AG04450 (cell line): ENCODE results near the gene COL5A2. TPM values are rescaled to one million over a fixed set of nuclear protein-coding genes. Genes with fewer than 3 reads are reported as not detected.

Source experiments
- CTCF ChIA-PET: fragments of 300-600, 350-600 bp; formaldehyde crosslinking; extraction: SDS; loops from one replicate; lab custom pipeline; 2022; ENCODE audit warnings: antibody characterized with exemption, inconsistent platforms; lab: Charles Lee
- POLR2A ChIA-PET: fragments of 350-600 bp; formaldehyde crosslinking; extraction: SDS; loops from one replicate; lab custom pipeline; 2021; ENCODE audit warnings: antibody characterized with exemption, inconsistent platforms; lab: Yijun Ruan, JAX
- DNase-seq: peaks from one replicate; pipeline ENCODE4 v3.0.0-alpha.2; 2011; ENCODE audit warnings: low read depth, low spot score
- H3K27ac ChIP-seq: one replicate; pipeline ENCODE4 v1.5.1; 2012; ENCODE audit warnings: low read depth, low read length, control low read depth
- H3K27me3 ChIP-seq: one replicate; pipeline ENCODE4 v1.6.0; 2012; ENCODE audit warnings: low read length; ENCODE audit not compliant: control insufficient read depth, insufficient read depth
- H3K4me3 ChIP-seq: 2 replicates; pipeline ENCODE4 v1.5.1; 2011; ENCODE audit warnings: mild to moderate bottlenecking, low read depth, low read length, control low read depth
- H3K9me3 ChIP-seq: 2 replicates; pipeline ENCODE4 v1.5.1; 2012; ENCODE audit warnings: low read length; ENCODE audit not compliant: control insufficient read depth, insufficient read depth
- CTCF ChIP-seq: IDR thresholded peaks from 2 replicates; pipeline ENCODE4 v1.5.1; 2011; ENCODE audit warnings: low read depth, low read length, control low read depth, inconsistent platforms
- polyA plus RNA-seq: library from polyadenylated mRNA; depleted of rRNA; stranded (reverse); fragments of >200 nt; gene quantifications from 2 replicates; pipeline ENCODE4 v1.2.3, GENCODE V29; 2011

Gene COL5A2
- polyA plus RNA-seq, 1 experiment = 305 TPM

- no peak overlapping the region for H3K4me3 ChIP-seq
- no peak for TF ChIP-seq CTCF
- DNase-seq = no peak
- POLR2A ChIA-PET = no interaction called here
- CTCF ChIA-PET = no interaction called here
- no peaks in the 10 kb centered on the region for H3K27me3 ChIP-seq
- H3K9me3 ChIP-seq = no peaks in the 10 kb centered on the region
- H3K27ac ChIP-seq = no peak overlapping the region
These were observed 68.4 kb downstream of the COL5A2 start for GRCh38 chr2:189111063-189111715.

- TF ChIP-seq CTCF = no peak
- Histone ChIP-seq H3K9me3 (no peaks in the 10 kb centered on the region), H3K27ac (no peak overlapping the region), H3K4me3 (no peak overlapping the region), H3K27me3 (no peaks in the 10 kb centered on the region)
- CTCF ChIA-PET = interaction anchor here (0.5 to 0.6 kb wide), 2 partner anchors 15 to 16 kb away, joined by 3 to 4 read pairs; no protein-coding TSS in a partner anchor
- DNase-seq = no peak
- POLR2A ChIA-PET = no interaction called here
These were observed 69.6 kb downstream of the COL5A2 start for GRCh38 chr2:189109921-189110397.

- ChIA-PET POLR2A (no interaction called here), CTCF (interaction anchor here (0.7 kb wide), 1 partner anchor 11 kb away, joined by 3 read pairs; no protein-coding TSS in a partner anchor)
- Histone ChIP-seq H3K27ac (no peak overlapping the region), H3K27me3 (no peaks in the 10 kb centered on the region), H3K4me3 (no peak overlapping the region), H3K9me3 (no peaks in the 10 kb centered on the region)
- TF ChIP-seq CTCF = no peak
- DNase-seq = no peak
These were observed 74.6 kb downstream of the COL5A2 start for GRCh38 chr2:189104934-189105333.

GRCh38 chr2:189102735-189103134 is 76.8 kb downstream of the COL5A2 start:
- H3K27ac ChIP-seq = no peak overlapping the region
- H3K4me3 ChIP-seq = no peak overlapping the region
- no peaks in the 10 kb centered on the region for H3K27me3 ChIP-seq
- no peaks in the 10 kb centered on the region for H3K9me3 ChIP-seq
- CTCF ChIA-PET = no interaction called here
- no peak for DNase-seq
- no peak for TF ChIP-seq CTCF
- POLR2A ChIA-PET = no interaction called here

- no peak for TF ChIP-seq CTCF
- no peak for DNase-seq
- ChIA-PET CTCF (no interaction called here), POLR2A (no interaction called here)
- Histone ChIP-seq H3K27ac (no peak overlapping the region), H3K9me3 (no peaks in the 10 kb centered on the region), H3K4me3 (no peak overlapping the region), H3K27me3 (no peaks in the 10 kb centered on the region)
These were observed 81.6 kb downstream of the COL5A2 start for GRCh38 chr2:189097934-189098333.
